Putamen (tissue), 1 donor: ENCODE measurements around the gene ARID3C.

Experiments
- DNase-seq: peaks from one replicate; pipeline ENCODE4 v3.0.0-alpha.2; 2016; ENCODE audit warnings: low spot score

The ARID3C gene

GRCh38 chr9:34576597-34577399 is 52.1 kb downstream of the ARID3C start:
- no peak for DNase-seq

GRCh38 chr9:34575862-34576596 is 52.8 kb downstream of the ARID3C start:
- DNase-seq, result no peak

GRCh38 chr9:34575241-34575640 is 53.6 kb downstream of the ARID3C start:
- DNase-seq, result no peak

- no peak for DNase-seq
These were observed 54.3 kb downstream of the ARID3C start for GRCh38 chr9:34574571-34574970.

GRCh38 chr9:34573599-34574325 is 55.1 kb downstream of the ARID3C start:
- no peak for DNase-seq

- no peak for DNase-seq
These were observed 56.2 kb downstream of the ARID3C start for GRCh38 chr9:34572628-34573027.

GRCh38 chr9:34572092-34572491 is 56.8 kb downstream of the ARID3C start:
- DNase-seq, result no peak

GRCh38 chr9:34571481-34571810 is 57.4 kb downstream of the ARID3C start:
- no peak for DNase-seq
